ENCODE measurements around the gene ING5. TPM values are rescaled to one million over a fixed set of nuclear protein-coding genes. Genes with fewer than 3 reads are reported as not detected.

Gene ING5
- total RNA-seq, 1 experiment from 2014 or later: 35.1 TPM

- H3K4me1 Mint-ChIP-seq (ENCODE audit: low read depth, unreplicated experiment): peaks cover 10% of the 10 kb centered on the region
- CTCF ChIA-PET: no interaction called here
- intact Hi-C loops (cut with micrococcal nuclease; ENCODE audit: unreplicated experiment): no loop called here
- no TSS peak for BruUV-seq (replicated peaks)
- peaks cover 4% of the 10 kb centered on the region for H3K9me3 Mint-ChIP-seq (ENCODE audit: low read depth, unreplicated experiment)
- H3K4me3 Mint-ChIP-seq (ENCODE audit: low read depth, unreplicated experiment): peak overlapping the region; percentile 90
- TF ChIP-seq, protein P1, sequence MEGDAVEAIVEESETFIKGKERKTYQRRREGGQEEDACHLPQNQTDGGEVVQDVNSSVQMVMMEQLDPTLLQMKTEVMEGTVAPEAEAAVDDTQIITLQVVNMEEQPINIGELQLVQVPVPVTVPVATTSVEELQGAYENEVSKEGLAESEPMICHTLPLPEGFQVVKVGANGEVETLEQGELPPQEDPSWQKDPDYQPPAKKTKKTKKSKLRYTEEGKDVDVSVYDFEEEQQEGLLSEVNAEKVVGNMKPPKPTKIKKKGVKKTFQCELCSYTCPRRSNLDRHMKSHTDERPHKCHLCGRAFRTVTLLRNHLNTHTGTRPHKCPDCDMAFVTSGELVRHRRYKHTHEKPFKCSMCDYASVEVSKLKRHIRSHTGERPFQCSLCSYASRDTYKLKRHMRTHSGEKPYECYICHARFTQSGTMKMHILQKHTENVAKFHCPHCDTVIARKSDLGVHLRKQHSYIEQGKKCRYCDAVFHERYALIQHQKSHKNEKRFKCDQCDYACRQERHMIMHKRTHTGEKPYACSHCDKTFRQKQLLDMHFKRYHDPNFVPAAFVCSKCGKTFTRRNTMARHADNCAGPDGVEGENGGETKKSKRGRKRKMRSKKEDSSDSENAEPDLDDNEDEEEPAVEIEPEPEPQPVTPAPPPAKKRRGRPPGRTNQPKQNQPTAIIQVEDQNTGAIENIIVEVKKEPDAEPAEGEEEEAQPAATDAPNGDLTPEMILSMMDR (IDR thresholded peaks at IDR 0.05; ENCODE audit: unreplicated experiment): no peak
- DNase-seq: no peak
- H3K36me3 Mint-ChIP-seq (ENCODE audit: insufficient read depth, unreplicated experiment): peaks cover 85% of the 10 kb centered on the region
- H3K27ac Mint-ChIP-seq (ENCODE audit: unreplicated experiment): peak overlapping the region; percentile 64
- H3K27me3 Mint-ChIP-seq (ENCODE audit: unreplicated experiment): no peaks in the 10 kb centered on the region
Observed at GRCh38 chr2:241703032-241703604, 1.3 kb downstream of the ING5 start.

DNA sequence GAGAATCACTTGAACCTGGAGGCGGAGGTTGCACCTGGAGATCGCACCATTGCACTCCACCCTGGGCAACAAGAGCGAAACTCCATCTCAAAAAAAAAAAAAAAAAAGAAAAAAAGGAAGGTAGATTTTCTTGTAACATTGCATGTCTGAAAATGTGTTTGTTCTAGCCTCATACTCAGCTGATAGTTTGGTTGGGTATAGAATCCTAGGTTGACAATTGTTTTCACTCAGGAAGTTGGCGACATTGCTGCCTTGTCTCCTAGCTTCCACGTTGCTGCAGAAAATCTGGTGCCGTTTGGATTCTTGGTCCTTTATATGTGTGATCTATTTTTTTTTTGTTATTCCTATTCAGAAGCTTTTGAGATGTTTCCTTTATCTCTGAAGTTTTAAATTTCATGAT lies 4.7 kb downstream of the ING5 start:
- Mint-ChIP-seq H3K36me3 (ENCODE audit: insufficient read depth, unreplicated experiment) (peaks cover 83% of the 10 kb centered on the region), H3K27me3 (ENCODE audit: unreplicated experiment) (no peaks in the 10 kb centered on the region), H3K4me1 (ENCODE audit: low read depth, unreplicated experiment) (peaks cover 10% of the 10 kb centered on the region), H3K4me3 (ENCODE audit: low read depth, unreplicated experiment) (no peak overlapping the region), H3K27ac (ENCODE audit: unreplicated experiment) (no peak overlapping the region), H3K9me3 (ENCODE audit: low read depth, unreplicated experiment) (peaks cover 4% of the 10 kb centered on the region)
- DNase-seq: no peak
- CTCF ChIA-PET: no interaction called here
- TF ChIP-seq, protein P1 (IDR thresholded peaks at IDR 0.05; ENCODE audit: unreplicated experiment): no peak
- no TSS peak for BruUV-seq (replicated peaks)
- intact Hi-C loops (cut with micrococcal nuclease; ENCODE audit: unreplicated experiment): no loop called here

GRCh38 chr2:241708879-241709278 lies 7.0 kb downstream of the ING5 start:
- CTCF ChIA-PET: interaction anchor here (0.7 to 0.9 kb wide), 2 partner anchors 22 to 96 kb away, joined by 3 to 5 read pairs; partner anchors contain the start of gene DTYMK
- TF ChIP-seq, protein P1 (IDR thresholded peaks at IDR 0.05; ENCODE audit: unreplicated experiment): no peak
- intact Hi-C loops (cut with micrococcal nuclease; ENCODE audit: unreplicated experiment): no loop called here
- no TSS peak for BruUV-seq (replicated peaks)
- Mint-ChIP-seq H3K36me3 (ENCODE audit: insufficient read depth, unreplicated experiment) (peaks cover 67% of the 10 kb centered on the region), H3K27me3 (ENCODE audit: unreplicated experiment) (no peaks in the 10 kb centered on the region), H3K4me3 (ENCODE audit: low read depth, unreplicated experiment) (no peak overlapping the region), H3K4me1 (ENCODE audit: low read depth, unreplicated experiment) (no peaks in the 10 kb centered on the region), H3K27ac (ENCODE audit: unreplicated experiment) (no peak overlapping the region), H3K9me3 (ENCODE audit: low read depth, unreplicated experiment) (peaks cover 4% of the 10 kb centered on the region)
- no peak for DNase-seq

DNA sequence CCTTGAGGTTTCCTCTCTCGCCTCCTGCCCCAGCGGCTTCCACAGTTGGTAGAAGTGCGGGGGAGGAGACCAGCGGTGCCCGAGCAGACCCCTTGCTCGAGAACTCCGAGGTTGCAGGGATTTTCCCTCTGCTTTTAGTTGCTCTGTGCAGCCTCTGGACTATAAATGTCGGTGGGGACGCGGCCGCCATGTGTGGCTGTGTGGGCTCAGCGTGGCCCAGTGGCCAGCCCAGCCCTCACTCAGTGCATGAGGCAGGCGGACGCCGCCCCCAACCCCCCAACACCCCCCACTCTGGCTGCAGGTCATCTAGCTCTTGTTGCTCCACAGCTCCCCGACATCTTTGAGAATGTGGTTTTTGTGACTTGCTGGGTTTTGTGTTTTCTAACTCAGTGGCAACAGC lies 17.3 kb downstream of the ING5 start:
- Mint-ChIP-seq H3K4me1 (ENCODE audit: low read depth, unreplicated experiment) (no peaks in the 10 kb centered on the region), H3K9me3 (ENCODE audit: low read depth, unreplicated experiment) (peaks cover 3% of the 10 kb centered on the region), H3K27ac (ENCODE audit: unreplicated experiment) (no peak overlapping the region), H3K36me3 (ENCODE audit: insufficient read depth, unreplicated experiment) (peaks cover 76% of the 10 kb centered on the region), H3K27me3 (ENCODE audit: unreplicated experiment) (no peaks in the 10 kb centered on the region), H3K4me3 (ENCODE audit: low read depth, unreplicated experiment) (no peak overlapping the region)
- CTCF ChIA-PET: no interaction called here
- intact Hi-C loops (cut with micrococcal nuclease; ENCODE audit: unreplicated experiment): no loop called here
- TF ChIP-seq, protein P1 (IDR thresholded peaks at IDR 0.05; ENCODE audit: unreplicated experiment): no peak
- BruUV-seq (replicated peaks): no TSS peak
- DNase-seq: no peak

All from Calu3 (cell line).